Activated CD8-positive, alpha-beta T cell treated with anti-CD3 and anti-CD28 coated beads, Interleukin-2, amount 10 ng/mL, durations not matched to agents 7 days and 5 days (primary cell): ENCODE measurements around the gene ADGRD1. TPM values are rescaled to one million over a fixed set of nuclear protein-coding genes. Genes with fewer than 3 reads are reported as not detected.

Experiments
- ATAC-seq: fragments of 150-1000 bp; cut with Tn5 transposase; one replicate; pipeline ENCODE4 v1.10.0; 2021; ENCODE audit warnings: moderate library complexity
- CTCF ChIA-PET: fragments of 350-600 bp; sonication (Branson Sonifier 250); formaldehyde crosslinking; loops from one replicate; lab custom pipeline; 2021; ENCODE audit warnings: antibody characterized with exemption; lab: Charles Lee
- POLR2A ChIA-PET: fragments of 350-600 bp; sonication (Branson Sonifier 250); formaldehyde crosslinking; loops from one replicate; lab custom pipeline; 2021; ENCODE audit warnings: antibody characterized with exemption; lab: Charles Lee
- DNase-seq: peaks from one replicate; pipeline ENCODE4 v3.0.0-alpha.2; 2020
- H3K27ac Mint-ChIP-seq: one replicate; pipeline ENCODE4 v1.8.0; 2021; ENCODE audit warnings: mild to moderate bottlenecking, mixed read lengths
- H3K27me3 Mint-ChIP-seq: one replicate; pipeline ENCODE4 v1.8.0; 2021; ENCODE audit warnings: low read depth, mixed read lengths
- H3K36me3 Mint-ChIP-seq: one replicate; pipeline ENCODE4 v1.8.0; 2021; ENCODE audit warnings: low read depth, mixed read lengths
- H3K4me1 Mint-ChIP-seq: one replicate; pipeline ENCODE4 v1.8.0; 2021; ENCODE audit warnings: low read depth, mixed read lengths
- H3K4me3 Mint-ChIP-seq: one replicate; pipeline ENCODE4 v1.8.0; 2021; ENCODE audit warnings: mild to moderate bottlenecking, mixed read lengths
- H3K9me3 Mint-ChIP-seq: one replicate; pipeline ENCODE4 v1.8.0; 2022; ENCODE audit warnings: mixed read lengths; ENCODE audit not compliant: insufficient read depth
- total RNA-seq, 2 experiments: library from RNA; stranded (reverse); gene quantifications; one replicate each; pipeline ENCODE4 v1.2.3, GENCODE V29; 2021

ADGRD1 gene
- total RNA-seq, 2 experiments from 2014 or later = not detected

- ChIA-PET CTCF (no interaction called here), POLR2A (no interaction called here)
- H3K4me3 Mint-ChIP-seq = no peak overlapping the region
- H3K9me3 Mint-ChIP-seq = no peaks in the 10 kb centered on the region
- no peaks in the 10 kb centered on the region for H3K36me3 Mint-ChIP-seq
- DNase-seq (no peak), ATAC-seq (no peak)
- H3K27me3 Mint-ChIP-seq = no peaks in the 10 kb centered on the region
- peaks cover 5% of the 10 kb centered on the region for H3K4me1 Mint-ChIP-seq
- no peak overlapping the region for H3K27ac Mint-ChIP-seq
These were observed 85.5 kb downstream of the ADGRD1 start for GRCh38 chr12:131038961-131039950.

GRCh38 chr12:131040491-131040890 is 86.8 kb downstream of the ADGRD1 start:
- Mint-ChIP-seq H3K36me3 (no peaks in the 10 kb centered on the region), H3K4me3 (no peak overlapping the region), H3K27ac (no peak overlapping the region), H3K9me3 (no peaks in the 10 kb centered on the region), H3K4me1 (no peaks in the 10 kb centered on the region), H3K27me3 (no peaks in the 10 kb centered on the region)
- ATAC-seq = no peak
- no peak for DNase-seq
- ChIA-PET POLR2A (no interaction called here), CTCF (no interaction called here)

GRCh38 chr12:131041216-131041967 is 87.7 kb downstream of the ADGRD1 start:
- Mint-ChIP-seq H3K27ac (no peak overlapping the region), H3K4me1 (no peaks in the 10 kb centered on the region), H3K4me3 (no peak overlapping the region), H3K27me3 (no peaks in the 10 kb centered on the region), H3K36me3 (no peaks in the 10 kb centered on the region), H3K9me3 (no peaks in the 10 kb centered on the region)
- ChIA-PET POLR2A (no interaction called here), CTCF (no interaction called here)
- no peak for DNase-seq
- ATAC-seq = no peak

GRCh38 chr12:131041968-131042833 is 88.5 kb downstream of the ADGRD1 start:
- Mint-ChIP-seq H3K4me1 (no peaks in the 10 kb centered on the region), H3K36me3 (no peaks in the 10 kb centered on the region), H3K27ac (no peak overlapping the region), H3K4me3 (no peak overlapping the region), H3K27me3 (no peaks in the 10 kb centered on the region), H3K9me3 (no peaks in the 10 kb centered on the region)
- ATAC-seq (no peak), DNase-seq (no peak)
- ChIA-PET CTCF (no interaction called here), POLR2A (no interaction called here)

GRCh38 chr12:131042834-131043245 is 89.1 kb downstream of the ADGRD1 start:
- Mint-ChIP-seq H3K4me3 (no peak overlapping the region), H3K9me3 (no peaks in the 10 kb centered on the region), H3K27me3 (no peaks in the 10 kb centered on the region), H3K27ac (no peak overlapping the region), H3K4me1 (no peaks in the 10 kb centered on the region), H3K36me3 (no peaks in the 10 kb centered on the region)
- ATAC-seq (no peak), DNase-seq (no peak)
- ChIA-PET POLR2A (no interaction called here), CTCF (no interaction called here)

- DNase-seq (no peak), ATAC-seq (no peak)
- Mint-ChIP-seq H3K27ac (no peak overlapping the region), H3K9me3 (no peaks in the 10 kb centered on the region), H3K4me3 (no peak overlapping the region), H3K27me3 (no peaks in the 10 kb centered on the region), H3K36me3 (no peaks in the 10 kb centered on the region), H3K4me1 (no peaks in the 10 kb centered on the region)
- ChIA-PET POLR2A (no interaction called here), CTCF (no interaction called here)
These were observed 89.7 kb downstream of the ADGRD1 start for GRCh38 chr12:131043401-131043871.

- ChIA-PET CTCF (interaction anchor here (1.2 kb wide), 1 partner anchor 218 kb away, joined by 3 read pairs; no protein-coding TSS in a partner anchor), POLR2A (no interaction called here)
- no peaks in the 10 kb centered on the region for H3K4me1 Mint-ChIP-seq
- H3K27me3 Mint-ChIP-seq = no peaks in the 10 kb centered on the region
- ATAC-seq = no peak
- H3K36me3 Mint-ChIP-seq = no peaks in the 10 kb centered on the region
- DNase-seq = no peak
- no peak overlapping the region for H3K27ac Mint-ChIP-seq
- H3K4me3 Mint-ChIP-seq = no peak overlapping the region
- no peaks in the 10 kb centered on the region for H3K9me3 Mint-ChIP-seq
These were observed 90.4 kb downstream of the ADGRD1 start for GRCh38 chr12:131044136-131044535.

GRCh38 chr12:131044760-131045381 is 91.2 kb downstream of the ADGRD1 start:
- ChIA-PET CTCF (interaction anchor here (1.2 kb wide), 1 partner anchor 218 kb away, joined by 3 read pairs; no protein-coding TSS in a partner anchor), POLR2A (no interaction called here)
- Mint-ChIP-seq H3K36me3 (no peaks in the 10 kb centered on the region), H3K4me1 (no peaks in the 10 kb centered on the region), H3K27me3 (no peaks in the 10 kb centered on the region), H3K27ac (no peak overlapping the region), H3K9me3 (no peaks in the 10 kb centered on the region), H3K4me3 (no peak overlapping the region)
- DNase-seq (no peak), ATAC-seq (no peak)

GRCh38 chr12:131045705-131046460 is 92.2 kb downstream of the ADGRD1 start:
- CTCF ChIA-PET = no interaction called here
- Mint-ChIP-seq H3K27me3 (no peaks in the 10 kb centered on the region), H3K27ac (no peak overlapping the region), H3K4me1 (peaks cover 2% of the 10 kb centered on the region), H3K4me3 (no peak overlapping the region), H3K36me3 (no peaks in the 10 kb centered on the region), H3K9me3 (no peaks in the 10 kb centered on the region)
- ATAC-seq = no peak
- DNase-seq = no peak
- POLR2A ChIA-PET = no interaction called here

- H3K27ac Mint-ChIP-seq = no peak overlapping the region
- POLR2A ChIA-PET = no interaction called here
- ATAC-seq (peak; percentile 42), DNase-seq (peak; percentile 29)
- no peak overlapping the region for H3K4me3 Mint-ChIP-seq
- CTCF ChIA-PET = no interaction called here
- no peaks in the 10 kb centered on the region for H3K36me3 Mint-ChIP-seq
- H3K27me3 Mint-ChIP-seq = no peaks in the 10 kb centered on the region
- H3K9me3 Mint-ChIP-seq = no peaks in the 10 kb centered on the region
- peaks cover 2% of the 10 kb centered on the region for H3K4me1 Mint-ChIP-seq
These were observed 93.4 kb downstream of the ADGRD1 start for GRCh38 chr12:131046813-131047788.
